ENCODE data around the gene SHISAL1.

The SHISAL1 gene

DNA sequence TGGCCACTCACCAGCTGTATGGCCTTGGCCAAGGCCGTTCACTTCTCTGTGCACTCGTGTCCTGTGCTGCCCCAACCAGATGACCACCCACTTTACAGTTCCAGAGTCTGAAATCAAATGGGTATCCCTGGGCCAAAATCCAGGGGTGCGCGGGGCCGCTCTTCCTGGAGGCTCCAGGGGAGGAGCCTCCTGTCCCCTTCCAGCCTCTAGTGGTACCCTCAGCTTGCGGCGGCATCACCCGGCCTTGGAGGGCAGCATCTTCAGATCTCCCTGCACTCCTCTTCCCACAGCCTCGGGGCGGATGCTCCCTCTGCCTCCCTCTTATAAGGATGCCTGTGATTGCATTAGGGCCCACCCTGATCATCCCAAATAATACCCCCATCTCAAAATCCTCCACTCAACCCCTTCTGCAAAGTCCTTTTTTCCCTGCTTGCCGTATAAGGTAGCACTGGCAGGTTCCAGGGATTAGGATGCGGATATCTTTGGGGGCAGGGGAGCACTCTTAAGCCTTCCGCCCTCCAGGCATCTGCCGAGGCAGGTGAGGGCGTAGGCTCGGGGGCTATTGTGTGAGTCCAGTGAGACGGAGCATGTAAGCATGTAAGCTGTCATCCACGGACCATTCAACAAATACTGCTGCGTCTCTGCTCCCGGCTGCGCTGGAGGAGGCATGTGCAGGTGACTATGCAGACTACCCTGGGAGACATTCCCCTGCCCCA, 24.4 kb upstream of the SHISAL1 start:
- Histone ChIP-seq H3K4me2 (ENCODE audit: low read length) (no peak overlapping the region), H3K27me3 (ENCODE audit: control insufficient read depth, insufficient read depth, low read length) (no peaks in the 10 kb centered on the region), H3K79me2 (no peaks in the 10 kb centered on the region), H3K9ac (no peak overlapping the region), H2AFZ (no peak overlapping the region), H3K36me3 (ENCODE audit: control insufficient read depth, insufficient read depth, low read length) (no peaks in the 10 kb centered on the region), H3K27ac (no peak overlapping the region), H3K9me3 (ENCODE audit: control insufficient read depth, low read length) (no peaks in the 10 kb centered on the region), H3K4me3 (ENCODE audit: low read depth, low read length) (no peak overlapping the region), H3K4me1 (peaks cover 3% of the 10 kb centered on the region)
- TF ChIP-seq, protein P1, sequence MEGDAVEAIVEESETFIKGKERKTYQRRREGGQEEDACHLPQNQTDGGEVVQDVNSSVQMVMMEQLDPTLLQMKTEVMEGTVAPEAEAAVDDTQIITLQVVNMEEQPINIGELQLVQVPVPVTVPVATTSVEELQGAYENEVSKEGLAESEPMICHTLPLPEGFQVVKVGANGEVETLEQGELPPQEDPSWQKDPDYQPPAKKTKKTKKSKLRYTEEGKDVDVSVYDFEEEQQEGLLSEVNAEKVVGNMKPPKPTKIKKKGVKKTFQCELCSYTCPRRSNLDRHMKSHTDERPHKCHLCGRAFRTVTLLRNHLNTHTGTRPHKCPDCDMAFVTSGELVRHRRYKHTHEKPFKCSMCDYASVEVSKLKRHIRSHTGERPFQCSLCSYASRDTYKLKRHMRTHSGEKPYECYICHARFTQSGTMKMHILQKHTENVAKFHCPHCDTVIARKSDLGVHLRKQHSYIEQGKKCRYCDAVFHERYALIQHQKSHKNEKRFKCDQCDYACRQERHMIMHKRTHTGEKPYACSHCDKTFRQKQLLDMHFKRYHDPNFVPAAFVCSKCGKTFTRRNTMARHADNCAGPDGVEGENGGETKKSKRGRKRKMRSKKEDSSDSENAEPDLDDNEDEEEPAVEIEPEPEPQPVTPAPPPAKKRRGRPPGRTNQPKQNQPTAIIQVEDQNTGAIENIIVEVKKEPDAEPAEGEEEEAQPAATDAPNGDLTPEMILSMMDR (IDR thresholded peaks at IDR 0.05), result no peak

DNA sequence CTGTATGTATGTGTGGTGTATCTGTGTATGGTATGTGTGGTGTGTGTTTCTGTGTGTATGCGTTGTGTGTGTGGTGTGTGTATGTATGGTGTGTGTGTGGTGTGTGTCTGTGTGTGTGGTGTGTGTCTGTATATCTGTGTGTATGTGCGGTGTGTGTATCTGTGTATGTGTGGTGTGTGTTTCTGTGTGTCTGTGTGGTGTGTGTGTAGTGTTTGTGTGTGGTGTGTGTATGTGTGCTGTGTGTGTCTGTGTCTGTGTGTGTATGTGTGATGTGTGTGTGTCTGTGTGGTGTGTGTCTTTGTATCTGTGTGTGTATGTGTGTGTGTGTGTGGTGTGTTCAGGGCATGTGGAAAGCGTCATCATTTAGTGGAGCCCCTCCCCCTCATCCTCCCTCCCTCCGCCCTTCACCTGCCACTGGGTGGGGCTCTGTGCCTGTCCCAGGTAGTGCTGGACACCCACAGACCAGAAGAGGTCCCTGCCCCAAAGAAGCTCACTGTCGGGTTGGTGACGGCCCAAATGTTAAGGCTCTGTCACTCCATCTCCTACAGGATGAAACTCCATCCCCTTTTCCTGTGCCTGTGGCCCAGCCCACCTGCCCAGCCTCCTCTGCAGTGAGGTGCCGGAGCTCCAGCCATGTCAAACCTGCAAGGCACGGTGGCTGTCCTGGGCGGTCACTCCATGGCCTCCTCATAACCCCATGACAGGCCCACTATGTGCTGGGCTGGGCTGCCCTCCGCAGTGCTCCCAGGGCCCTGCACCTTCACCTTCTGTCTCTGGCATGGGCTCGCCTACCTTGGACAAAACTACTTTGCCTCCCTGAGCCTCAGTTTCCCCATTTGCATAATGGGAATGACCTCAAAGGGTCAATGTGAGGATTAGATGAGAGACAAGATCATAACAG, 23.4 kb upstream of the SHISAL1 start:
- Histone ChIP-seq H3K36me3 (ENCODE audit: control insufficient read depth, insufficient read depth, low read length) (no peaks in the 10 kb centered on the region), H3K9me3 (ENCODE audit: control insufficient read depth, low read length) (no peaks in the 10 kb centered on the region), H3K4me2 (ENCODE audit: low read length) (no peak overlapping the region), H3K4me3 (ENCODE audit: low read depth, low read length) (no peak overlapping the region), H3K27ac (no peak overlapping the region), H3K27me3 (ENCODE audit: control insufficient read depth, insufficient read depth, low read length) (no peaks in the 10 kb centered on the region), H2AFZ (no peak overlapping the region), H3K4me1 (peaks cover 3% of the 10 kb centered on the region), H3K9ac (no peak overlapping the region), H3K79me2 (no peaks in the 10 kb centered on the region)
- TF ChIP-seq, protein P1 (IDR thresholded peaks at IDR 0.05), result peak; percentile 8

DNA sequence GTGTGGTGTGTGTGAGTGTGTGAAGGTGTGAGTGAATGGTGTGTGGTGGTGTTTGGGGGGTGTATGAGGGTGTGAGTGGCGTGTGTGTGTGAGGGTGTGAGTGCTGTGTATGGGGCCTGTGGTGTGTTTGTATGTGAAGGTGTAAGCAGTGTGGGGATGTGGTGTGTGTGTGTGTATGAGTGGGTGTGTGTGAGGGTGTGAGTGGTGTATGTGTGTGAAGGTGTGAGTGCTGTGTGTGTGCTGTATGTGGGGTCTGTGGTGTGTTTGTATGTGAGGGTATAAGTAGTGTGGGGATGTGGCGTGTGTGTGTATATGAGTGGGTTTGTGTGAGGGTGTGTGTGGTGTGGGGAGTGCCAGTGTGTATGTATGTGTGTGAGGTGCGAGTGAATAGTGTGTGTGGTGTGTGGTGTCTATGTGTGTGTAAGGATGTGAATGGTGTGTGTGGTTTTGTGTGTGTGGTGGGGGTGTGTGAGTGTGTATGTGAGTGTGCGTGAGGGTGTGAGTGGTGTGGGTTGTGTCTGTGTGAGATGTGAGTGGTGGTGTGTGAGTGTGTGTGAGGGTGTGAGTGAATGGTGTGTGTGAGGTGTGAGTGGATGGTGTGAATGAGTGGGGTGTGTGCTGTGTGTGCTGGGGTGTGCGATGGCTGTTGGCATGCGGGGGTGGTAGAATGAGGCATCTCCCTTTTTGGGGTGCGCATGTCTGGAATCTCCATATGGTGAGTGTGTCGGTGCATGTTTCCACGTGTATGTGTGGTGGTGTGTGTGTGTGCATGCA, 22.5 kb upstream of the SHISAL1 start:
- no peaks in the 10 kb centered on the region for H3K27me3 ChIP-seq (ENCODE audit: control insufficient read depth, insufficient read depth, low read length)
- no peaks in the 10 kb centered on the region for H3K9me3 ChIP-seq (ENCODE audit: control insufficient read depth, low read length)
- H3K79me2 ChIP-seq, result no peaks in the 10 kb centered on the region
- no peak overlapping the region for H2AFZ ChIP-seq
- H3K36me3 ChIP-seq (ENCODE audit: control insufficient read depth, insufficient read depth, low read length), result no peaks in the 10 kb centered on the region
- TF ChIP-seq, protein P1 (IDR thresholded peaks at IDR 0.05), result no peak
- no peak overlapping the region for H3K4me3 ChIP-seq (ENCODE audit: low read depth, low read length)
- no peak overlapping the region for H3K27ac ChIP-seq
- no peak overlapping the region for H3K9ac ChIP-seq
- H3K4me1 ChIP-seq, result no peaks in the 10 kb centered on the region
- H3K4me2 ChIP-seq (ENCODE audit: low read length), result no peak overlapping the region

DNA sequence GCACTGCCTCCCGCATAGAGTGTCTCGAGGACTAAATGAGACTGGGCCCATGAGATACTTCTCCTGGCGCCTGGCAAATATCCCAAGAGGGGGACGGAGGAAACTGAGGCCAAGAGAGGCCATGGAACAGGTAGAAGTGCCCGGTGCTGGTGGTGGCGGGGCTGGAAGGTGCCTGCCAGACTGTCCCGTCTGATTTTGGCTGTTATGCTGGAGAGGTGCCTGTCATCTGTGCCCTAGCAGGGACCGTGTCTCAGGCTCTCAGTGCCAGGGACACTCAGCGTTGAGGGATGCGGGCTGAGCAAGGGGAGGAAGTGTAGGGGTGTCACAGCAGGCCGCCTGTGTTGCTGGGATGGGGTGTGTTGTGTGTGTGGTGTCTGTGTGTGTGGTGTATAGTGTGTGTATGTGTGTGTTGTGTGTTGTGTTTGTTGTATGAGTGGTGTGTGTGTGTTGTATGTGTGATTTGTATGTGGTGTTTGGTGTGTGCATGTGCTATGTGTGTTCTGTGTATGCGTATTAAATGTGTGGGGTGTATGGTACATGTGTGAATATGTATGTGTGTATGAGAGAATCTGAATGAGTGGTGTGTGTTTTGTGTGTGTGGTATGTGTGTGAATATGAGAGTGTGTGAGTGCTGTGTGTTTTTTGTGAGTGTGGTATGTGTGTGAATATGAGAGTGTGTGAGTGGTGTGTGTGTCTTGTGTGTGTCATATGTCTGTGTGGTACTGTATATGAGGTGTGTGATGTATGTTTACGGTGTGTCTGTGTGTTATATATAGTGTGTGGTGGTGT, 21.3 kb upstream of the SHISAL1 start:
- no peaks in the 10 kb centered on the region for H3K27me3 ChIP-seq (ENCODE audit: control insufficient read depth, insufficient read depth, low read length)
- H3K4me3 ChIP-seq (ENCODE audit: low read depth, low read length), result no peak overlapping the region
- no peaks in the 10 kb centered on the region for H3K4me1 ChIP-seq
- no peaks in the 10 kb centered on the region for H3K36me3 ChIP-seq (ENCODE audit: control insufficient read depth, insufficient read depth, low read length)
- no peak overlapping the region for H2AFZ ChIP-seq
- TF ChIP-seq, protein P1 (IDR thresholded peaks at IDR 0.05), result no peak
- H3K27ac ChIP-seq, result no peak overlapping the region
- H3K9ac ChIP-seq, result no peak overlapping the region
- no peaks in the 10 kb centered on the region for H3K9me3 ChIP-seq (ENCODE audit: control insufficient read depth, low read length)
- no peak overlapping the region for H3K4me2 ChIP-seq (ENCODE audit: low read length)
- H3K79me2 ChIP-seq, result no peaks in the 10 kb centered on the region
